ENCODE data around the gene SKIDA1. TPM values are rescaled to one million over a fixed set of nuclear protein-coding genes. Genes with fewer than 3 reads are reported as not detected.

The SKIDA1 gene
- total RNA-seq (2014; rRNA removed; shearing (Covaris generic)) = 0.64 and 0.83 TPM in 2 replicates

GRCh38 chr10:21525367-21526187 lies at the start of gene SKIDA1:
Gene SKIDA1, minus strand, starts transcription at chr10:21525682. Its CDS starts 7,860 bp downstream, at chr10:21517822.

GRCh38 chr10:21533467-21534279 lies 8.2 kb upstream of the SKIDA1 start, which contains the start of gene MLLT10:
Gene MLLT10, plus strand, starts transcription at chr10:21534232. Its CDS starts 413 bp downstream, at chr10:21534645.

Small RNAs within 50 kb of the gene (small RNA-seq; reads per million reads assigned to genes)
- not detected for gene MIR1915
- gene RF00019 = not detected
- gene RNU6-306P = not detected

Other genes starting within 250 kb of the SKIDA1 start
- gene MLLT10, start 8.6 kb upstream of the SKIDA1 start, total RNA-seq (2014; rRNA removed; shearing (Covaris generic)) = 27.9 and 48.1 TPM in 2 replicates